ENCODE data around the gene DUSP11. TPM values are rescaled to one million over a fixed set of nuclear protein-coding genes. Genes with fewer than 3 reads are reported as not detected.
"Not testable (repeated sequence)": the region's sequence is repeated elsewhere in the genome, so short reads cannot be mapped to it uniquely, and the experiment has no call there.

DUSP11 gene
- total RNA-seq, 5 donors from 2014 or later (not counting 1 experiment from before 2014, with no cell fraction given), result 36.7 to 44.0 (median 38.4) TPM

DNA sequence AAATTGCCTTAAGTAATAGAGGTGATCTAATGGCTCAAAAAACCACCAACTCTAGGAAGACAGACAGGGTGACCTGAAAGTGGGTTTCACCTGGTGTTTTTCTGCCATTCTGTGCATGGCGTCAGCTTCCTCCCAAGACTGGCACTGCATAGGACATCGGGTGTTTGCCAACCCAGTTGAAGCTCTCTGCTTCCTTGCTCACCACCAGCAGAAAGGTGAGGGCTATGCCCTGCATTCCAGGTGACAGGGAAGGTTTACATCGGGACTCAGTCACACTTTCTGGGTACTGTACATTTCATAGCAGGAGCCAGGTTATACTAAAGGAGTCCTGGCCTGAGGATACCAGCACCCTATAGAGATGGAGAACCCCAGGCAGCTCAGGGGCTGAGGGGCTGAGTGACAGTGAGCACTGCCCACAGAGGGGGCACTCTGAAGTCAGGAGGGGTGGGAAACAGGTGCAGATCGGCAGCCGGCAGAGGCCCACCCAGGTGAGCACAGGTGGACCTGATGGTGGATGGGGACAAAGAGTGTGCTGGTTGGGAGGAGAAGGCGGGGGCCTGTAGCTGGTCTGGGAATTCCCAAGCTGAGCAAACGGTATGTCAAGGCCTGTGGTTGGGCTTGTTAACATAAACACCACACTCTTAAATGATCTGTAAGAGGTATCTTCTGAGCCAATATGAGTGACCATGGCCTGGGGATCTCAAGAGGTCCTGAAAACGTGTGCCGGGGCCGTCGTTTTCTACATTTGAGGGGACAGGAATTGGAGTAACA, 60.9 kb downstream of the DUSP11 start:
- Mint-ChIP-seq H3K27me3 (peaks cover 9 to 12% of the 10 kb centered on the region in 2 donors), H3K4me1 (no peaks in the 10 kb centered on the region), H3K27ac (no peak overlapping the region), H3K4me3 (no peak overlapping the region), H3K9me3 (peaks cover 4 to 6% (median 4%) of the 10 kb centered on the region in 3 donors), H3K36me3 (peaks cover 4% of the 10 kb centered on the region)
- ChIA-PET POLR2A (no interaction called here), CTCF (no interaction called here)
- ATAC-seq (replicated peaks in 1 of 4) (no peak), DNase-seq (no peak)
- Histone ChIP-seq H3K27ac (ENCODE audit: low read length) (no peak overlapping the region), H3K4me1 (ENCODE audit: control insufficient read depth in 1 of 2, extremely low read depth in 1 of 2, insufficient read depth in 2 of 2, low read length in 2 of 2) (no peaks in the 10 kb centered on the region), H3K36me3 (ENCODE audit: control insufficient read depth in 2 of 2, extremely low read depth in 1 of 2, insufficient read depth in 1 of 2, low read length in 1 of 2) (no peaks in the 10 kb centered on the region), H3K9me3 (no peaks in the 10 kb centered on the region), H3K4me3 (ENCODE audit: control insufficient read depth in 1 of 2, extremely low read depth in 1 of 2, low read length in 1 of 2) (no peak overlapping the region), H3K27me3 (replicated peaks in 1 of 2; ENCODE audit: control insufficient read depth in 2 of 2, extremely low read depth in 1 of 2, insufficient read depth in 2 of 2, low read length in 1 of 2) (peaks cover 0 to 12% of the 10 kb centered on the region in 2 experiments)
- 59% methylated on average over 3 of the region's 11 CpGs for WGBS (ENCODE audit: insufficient coverage)

DNA sequence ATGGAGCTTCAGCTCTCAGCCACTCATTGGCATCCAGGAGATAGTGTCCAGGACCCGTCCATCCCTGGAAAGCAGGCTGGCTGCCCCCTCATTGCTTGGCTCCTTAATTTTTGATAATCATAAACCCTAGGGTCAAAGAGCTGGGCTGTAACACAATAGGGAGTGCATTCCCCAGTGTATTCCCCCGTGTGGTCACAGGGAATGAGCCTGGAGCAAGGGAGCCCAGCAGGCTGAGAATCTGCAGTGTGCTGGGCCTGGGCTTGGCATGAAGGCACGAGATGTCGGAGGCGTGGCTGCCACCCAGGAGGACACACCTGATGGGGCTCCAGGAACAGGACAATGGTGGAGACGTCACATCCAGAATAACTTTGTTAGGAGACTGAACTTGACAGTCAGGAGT, 61.5 kb downstream of the DUSP11 start:
- Histone ChIP-seq H3K9me3 (no peaks in the 10 kb centered on the region), H3K27me3 (replicated peaks in 1 of 2; ENCODE audit: control insufficient read depth in 2 of 2, extremely low read depth in 1 of 2, insufficient read depth in 2 of 2, low read length in 1 of 2) (peaks cover 0 to 12% of the 10 kb centered on the region in 2 experiments), H3K4me3 (ENCODE audit: control insufficient read depth in 1 of 2, extremely low read depth in 1 of 2, low read length in 1 of 2) (no peak overlapping the region), H3K27ac (ENCODE audit: low read length) (no peak overlapping the region), H3K36me3 (ENCODE audit: control insufficient read depth in 2 of 2, extremely low read depth in 1 of 2, insufficient read depth in 1 of 2, low read length in 1 of 2) (no peaks in the 10 kb centered on the region), H3K4me1 (ENCODE audit: control insufficient read depth in 1 of 2, extremely low read depth in 1 of 2, insufficient read depth in 2 of 2, low read length in 2 of 2) (no peaks in the 10 kb centered on the region)
- WGBS (ENCODE audit: insufficient coverage), result 61% methylated on average over 2 of the region's 6 CpGs
- ATAC-seq (replicated peaks in 1 of 4) (no peak), DNase-seq (no peak)
- peaks cover 8% of the 10 kb centered on the region for H3K36me3 Mint-ChIP-seq
- H3K27ac Mint-ChIP-seq, result no peak overlapping the region
- peaks cover 7 to 10% (median 9%) of the 10 kb centered on the region in 3 donors for H3K9me3 Mint-ChIP-seq
- no peak overlapping the region for H3K4me3 Mint-ChIP-seq
- peaks cover 14 to 17% of the 10 kb centered on the region in 2 donors for H3K27me3 Mint-ChIP-seq
- ChIA-PET POLR2A (no interaction called here), CTCF (no interaction called here)
- no peaks in the 10 kb centered on the region for H3K4me1 Mint-ChIP-seq

DNA sequence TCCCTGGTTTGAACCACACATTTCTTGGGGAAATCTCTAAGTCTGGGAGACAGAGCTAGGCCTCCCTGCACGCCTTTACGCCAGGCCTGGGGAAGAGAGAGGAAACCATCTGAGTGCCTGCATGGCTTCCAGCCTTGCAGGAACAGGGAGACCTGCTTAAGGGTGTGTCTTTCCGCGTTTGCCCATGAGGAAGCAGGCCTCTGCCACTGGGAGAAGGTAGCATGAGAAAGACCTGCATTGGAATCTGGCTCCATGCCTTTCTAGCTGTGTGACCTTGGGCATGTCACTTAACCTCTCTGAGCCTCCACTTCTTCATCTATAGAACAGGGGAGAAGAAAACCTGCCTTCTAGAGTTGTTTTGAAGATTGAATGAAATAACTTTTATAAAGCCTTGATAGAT, 62.2 kb downstream of the DUSP11 start:
- DNase-seq; H3K4me1 ChIP-seq (ENCODE audit: control insufficient read depth in 1 of 2, extremely low read depth in 1 of 2, insufficient read depth in 2 of 2, low read length in 2 of 2); H3K4me3 ChIP-seq (ENCODE audit: control insufficient read depth in 1 of 2, extremely low read depth in 1 of 2, low read length in 1 of 2); H3K4me3 Mint-ChIP-seq; H3K9me3 ChIP-seq; H3K36me3 ChIP-seq (ENCODE audit: control insufficient read depth in 2 of 2, extremely low read depth in 1 of 2, insufficient read depth in 1 of 2, low read length in 1 of 2); H3K36me3 Mint-ChIP-seq; CTCF ChIA-PET; H3K4me1 Mint-ChIP-seq; ATAC-seq (replicated peaks in 1 of 4); H3K27ac ChIP-seq (ENCODE audit: low read length); POLR2A ChIA-PET; H3K27ac Mint-ChIP-seq: not testable (repeated sequence)
- peaks cover 0 to 12% of the 10 kb centered on the region in 2 experiments for H3K27me3 ChIP-seq (replicated peaks in 1 of 2; ENCODE audit: control insufficient read depth in 2 of 2, extremely low read depth in 1 of 2, insufficient read depth in 2 of 2, low read length in 1 of 2)
- Mint-ChIP-seq H3K9me3 (peaks cover 7 to 11% (median 9%) of the 10 kb centered on the region in 3 donors), H3K27me3 (peaks cover 14 to 17% of the 10 kb centered on the region in 2 donors)
- WGBS (ENCODE audit: insufficient coverage), result no CpG with 5 or more reads among the region's 4 CpGs

DNA sequence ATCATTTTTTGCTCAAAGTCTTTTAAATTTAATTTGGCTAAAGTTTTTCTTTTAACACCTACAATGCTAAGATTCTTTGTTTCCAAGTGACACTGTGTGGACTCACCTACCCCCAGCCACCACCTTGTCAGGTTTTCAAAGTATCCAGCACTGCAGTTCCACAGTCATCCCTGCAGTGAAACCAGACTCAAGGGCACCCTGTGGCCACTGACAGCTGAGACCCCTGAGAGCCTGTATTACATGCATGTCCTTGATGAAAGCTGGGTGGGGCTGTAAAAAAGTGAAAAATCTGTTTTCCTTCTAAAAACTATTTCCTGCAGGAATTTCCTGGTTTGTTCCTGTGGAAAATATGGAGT, 62.7 kb downstream of the DUSP11 start:
- peaks cover 0 to 12% of the 10 kb centered on the region in 2 experiments for H3K27me3 ChIP-seq (replicated peaks in 1 of 2; ENCODE audit: control insufficient read depth in 2 of 2, extremely low read depth in 1 of 2, insufficient read depth in 2 of 2, low read length in 1 of 2)
- CTCF ChIA-PET, result no interaction called here
- Mint-ChIP-seq H3K4me3 (no peak overlapping the region), H3K27me3 (peaks cover 14 to 17% of the 10 kb centered on the region in 2 donors), H3K27ac (no peak overlapping the region), H3K36me3 (peaks cover 8% of the 10 kb centered on the region), H3K4me1 (no peaks in the 10 kb centered on the region), H3K9me3 (peaks cover 7 to 11% (median 9%) of the 10 kb centered on the region in 3 donors)
- H3K4me3 ChIP-seq (ENCODE audit: control insufficient read depth in 1 of 2, extremely low read depth in 1 of 2, low read length in 1 of 2), result no peak overlapping the region
- H3K4me1 ChIP-seq (ENCODE audit: control insufficient read depth in 1 of 2, extremely low read depth in 1 of 2, insufficient read depth in 2 of 2, low read length in 2 of 2), result no peaks in the 10 kb centered on the region
- POLR2A ChIA-PET, result no interaction called here
- no peak for DNase-seq
- no peak overlapping the region for H3K27ac ChIP-seq (ENCODE audit: low read length)
- no peak for ATAC-seq (replicated peaks in 1 of 4)
- H3K9me3 ChIP-seq, result no peaks in the 10 kb centered on the region
- H3K36me3 ChIP-seq (ENCODE audit: control insufficient read depth in 2 of 2, extremely low read depth in 1 of 2, insufficient read depth in 1 of 2, low read length in 1 of 2), result no peaks in the 10 kb centered on the region

DNA sequence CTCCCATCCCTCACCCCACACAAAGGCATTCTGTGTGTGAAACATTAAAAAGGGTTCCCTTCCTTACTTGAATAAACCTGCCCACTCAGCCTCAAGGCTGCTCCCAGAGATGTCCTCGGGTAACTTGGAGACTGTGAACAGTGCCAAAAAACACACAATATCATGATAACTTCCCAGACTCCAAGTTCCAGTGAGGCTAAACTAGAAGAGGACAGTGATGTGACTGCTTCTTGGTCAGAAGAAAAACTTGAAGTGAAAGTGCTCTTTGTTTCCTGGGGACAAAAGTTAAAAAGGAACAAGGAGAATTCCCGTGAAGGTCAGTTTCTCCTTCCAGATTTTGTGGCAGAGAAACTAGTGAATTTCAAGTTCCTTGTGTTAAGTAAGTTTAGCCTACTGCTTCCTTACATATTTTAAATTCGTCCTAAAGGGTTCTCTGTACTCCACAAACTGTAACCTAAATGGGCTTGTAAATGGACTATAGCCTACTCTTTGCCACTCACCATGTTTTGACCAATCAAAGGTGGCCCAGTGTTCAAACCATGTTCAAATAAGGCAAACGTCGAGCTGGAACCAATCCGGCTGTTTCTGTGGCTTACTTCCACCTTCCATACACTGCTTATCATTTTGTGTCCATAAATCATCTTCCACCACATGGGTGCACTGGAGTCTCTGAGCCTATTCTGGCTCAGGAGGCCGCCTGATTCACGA, 63.2 kb downstream of the DUSP11 start:
- no peak overlapping the region for H3K4me3 Mint-ChIP-seq
- no peak for ATAC-seq (replicated peaks in 1 of 4)
- no peak overlapping the region for H3K4me3 ChIP-seq (ENCODE audit: control insufficient read depth in 1 of 2, extremely low read depth in 1 of 2, low read length in 1 of 2)

DNA sequence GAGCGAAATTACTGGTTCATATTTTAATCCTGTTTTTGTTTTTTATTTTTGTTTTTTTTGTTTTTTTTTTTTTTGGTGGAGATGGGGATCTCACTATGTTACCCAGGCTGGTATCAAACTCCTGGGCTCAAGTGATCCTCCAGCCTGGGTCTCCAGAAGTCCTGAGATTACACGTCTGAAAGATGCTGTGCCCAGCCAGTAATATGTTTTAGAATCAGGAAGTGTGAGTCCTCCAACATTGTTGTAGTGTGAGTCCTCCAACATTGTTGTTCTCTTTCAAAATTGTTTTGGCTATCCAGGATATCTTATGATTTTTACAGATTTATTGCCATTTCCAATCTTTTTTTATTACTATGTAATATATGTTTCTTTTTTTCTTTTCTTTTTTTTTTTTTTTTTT, 65.8 kb downstream of the DUSP11 start:
- Mint-ChIP-seq H3K36me3 (peaks cover 8% of the 10 kb centered on the region), H3K27ac (no peak overlapping the region), H3K4me1 (no peaks in the 10 kb centered on the region), H3K9me3 (peaks cover 9 to 17% (median 9%) of the 10 kb centered on the region in 3 donors), H3K27me3 (peaks cover 22 to 26% of the 10 kb centered on the region in 2 donors), H3K4me3 (no peak overlapping the region)
- no peak overlapping the region for H3K4me3 ChIP-seq (ENCODE audit: control insufficient read depth in 1 of 2, extremely low read depth in 1 of 2, low read length in 1 of 2)
- DNase-seq (no peak), ATAC-seq (replicated peaks in 1 of 4) (no peak)
- ChIA-PET CTCF (no interaction called here), POLR2A (no interaction called here)
- no peaks in the 10 kb centered on the region for H3K36me3 ChIP-seq (ENCODE audit: control insufficient read depth in 2 of 2, extremely low read depth in 1 of 2, insufficient read depth in 1 of 2, low read length in 1 of 2)
- no CpG with 5 or more reads among the region's 2 CpGs for WGBS (ENCODE audit: insufficient coverage)
- H3K27me3 ChIP-seq (replicated peaks in 1 of 2; ENCODE audit: control insufficient read depth in 2 of 2, extremely low read depth in 1 of 2, insufficient read depth in 2 of 2, low read length in 1 of 2), result peaks cover 0 to 18% of the 10 kb centered on the region in 2 experiments
- H3K4me1 ChIP-seq (ENCODE audit: control insufficient read depth in 1 of 2, extremely low read depth in 1 of 2, insufficient read depth in 2 of 2, low read length in 2 of 2), result no peaks in the 10 kb centered on the region
- H3K27ac ChIP-seq (ENCODE audit: low read length), result no peak overlapping the region
- no peaks in the 10 kb centered on the region for H3K9me3 ChIP-seq

More for the DNA sequence above, 63.2 kb downstream of the DUSP11 start:
- Mint-ChIP-seq H3K4me1 (no peaks in the 10 kb centered on the region), H3K36me3 (peaks cover 8% of the 10 kb centered on the region), H3K27me3 (peaks cover 16 to 17% of the 10 kb centered on the region in 2 donors), H3K27ac (no peak overlapping the region), H3K9me3 (peaks cover 7 to 11% (median 9%) of the 10 kb centered on the region in 3 donors)
- POLR2A ChIA-PET, result no interaction called here
- CTCF ChIA-PET, result no interaction called here
- WGBS (ENCODE audit: insufficient coverage), result 36% methylated on average over 6 of the region's 8 CpGs
- no peaks in the 10 kb centered on the region for H3K4me1 ChIP-seq (ENCODE audit: control insufficient read depth in 1 of 2, extremely low read depth in 1 of 2, insufficient read depth in 2 of 2, low read length in 2 of 2)
- DNase-seq, result no peak
- no peak overlapping the region for H3K27ac ChIP-seq (ENCODE audit: low read length)
- no peaks in the 10 kb centered on the region for H3K9me3 ChIP-seq
- H3K27me3 ChIP-seq (replicated peaks in 1 of 2; ENCODE audit: control insufficient read depth in 2 of 2, extremely low read depth in 1 of 2, insufficient read depth in 2 of 2, low read length in 1 of 2), result peaks cover 0 to 12% of the 10 kb centered on the region in 2 experiments
- H3K36me3 ChIP-seq (ENCODE audit: control insufficient read depth in 2 of 2, extremely low read depth in 1 of 2, insufficient read depth in 1 of 2, low read length in 1 of 2), result no peaks in the 10 kb centered on the region
